ENCODE measurements around the gene PBX4.

The PBX4 gene

GRCh38 chr19:19595171-19595701 is 23.3 kb downstream of the PBX4 start:
- no peak overlapping the region for H3K4me3 ChIP-seq
- H3K9ac ChIP-seq: peak overlapping the region in 3 of 11 experiments; percentile 15 to 25 (median 25); a peak in 3 of 22 replicates
- no peaks in the 10 kb centered on the region for H3K9me3 ChIP-seq (replicated peaks in 1 of 11)
- H3K36me3 ChIP-seq: peaks cover 0 to 14% (median 0%) of the 10 kb centered on the region in 11 experiments; a peak in 3 of 22 replicates
- no peaks in the 10 kb centered on the region for H4K20me1 ChIP-seq
- peaks cover 58 to 74% (median 66%) of the 10 kb centered on the region in 10 experiments for H3K4me1 ChIP-seq
- peak overlapping the region in 9 of 11 experiments; percentile 16 to 64 (median 42); a peak in 15 of 22 replicates for H3K27ac ChIP-seq
- H3K4me2 ChIP-seq: peak overlapping the region; percentile 38 to 64 (median 50)
- 0 out of 22 replicates have a peak, but pooled peaks of 1 of the 11 experiments have one; percentile 13 for TF ChIP-seq Cebpa-rat (IDR thresholded peaks at IDR 0.05)
- H3K27me3 ChIP-seq: no peaks in the 10 kb centered on the region

- peak overlapping the region; percentile 9 to 64 (median 42); a peak in 14 of 22 replicates for H3K4me2 ChIP-seq
- no peaks in the 10 kb centered on the region for H4K20me1 ChIP-seq
- no peak overlapping the region for H3K9ac ChIP-seq
- H3K9me3 ChIP-seq (replicated peaks in 1 of 11): no peaks in the 10 kb centered on the region
- H3K4me3 ChIP-seq: no peak overlapping the region
- no peak for TF ChIP-seq Cebpa-rat (IDR thresholded peaks at IDR 0.05)
- H3K4me1 ChIP-seq: peaks cover 57 to 76% (median 65%) of the 10 kb centered on the region in 10 experiments
- H3K27me3 ChIP-seq: no peaks in the 10 kb centered on the region
- peak overlapping the region in 8 of 11 experiments; percentile 3 to 64 (median 25); a peak in 7 of 22 replicates for H3K27ac ChIP-seq
- H3K36me3 ChIP-seq: peaks cover 0 to 14% (median 0%) of the 10 kb centered on the region in 11 experiments; a peak in 3 of 22 replicates
These were observed 24.1 kb downstream of the PBX4 start for GRCh38 chr19:19594381-19594780.

GRCh38 chr19:19592690-19593089 is 25.8 kb downstream of the PBX4 start:
- no peak overlapping the region for H3K9ac ChIP-seq
- peak overlapping the region in 3 of 11 experiments; percentile 6 to 90 (median 85); a peak in 4 of 22 replicates for H3K27ac ChIP-seq
- H3K4me2 ChIP-seq: no peak overlapping the region
- H3K9me3 ChIP-seq (replicated peaks in 1 of 11): no peaks in the 10 kb centered on the region
- H3K4me3 ChIP-seq: no peak overlapping the region
- peaks cover 0 to 14% (median 0%) of the 10 kb centered on the region in 11 experiments; a peak in 3 of 22 replicates for H3K36me3 ChIP-seq
- H4K20me1 ChIP-seq: no peaks in the 10 kb centered on the region
- peaks cover 40 to 61% (median 48%) of the 10 kb centered on the region in 10 experiments for H3K4me1 ChIP-seq
- no peaks in the 10 kb centered on the region for H3K27me3 ChIP-seq
- TF ChIP-seq Cebpa-rat (IDR thresholded peaks at IDR 0.05): no peak

- peaks cover 26 to 53% (median 34%) of the 10 kb centered on the region in 10 experiments for H3K4me1 ChIP-seq
- no peak overlapping the region for H3K4me3 ChIP-seq
- no peak for TF ChIP-seq Cebpa-rat (IDR thresholded peaks at IDR 0.05)
- no peaks in the 10 kb centered on the region for H4K20me1 ChIP-seq
- peak overlapping the region in 10 of 11 experiments; percentile 6 to 76 (median 46); a peak in 17 of 22 replicates for H3K4me2 ChIP-seq
- H3K36me3 ChIP-seq: peaks cover 0 to 14% (median 0%) of the 10 kb centered on the region in 11 experiments; a peak in 3 of 22 replicates
- H3K9ac ChIP-seq: peak overlapping the region in 4 of 11 experiments; percentile 46 to 76 (median 69); a peak in 7 of 22 replicates
- H3K27ac ChIP-seq: peak overlapping the region; percentile 27 to 90 (median 54); a peak in 14 of 22 replicates
- H3K9me3 ChIP-seq (replicated peaks in 1 of 11): no peaks in the 10 kb centered on the region
- H3K27me3 ChIP-seq: no peaks in the 10 kb centered on the region
These were observed 27.2 kb downstream of the PBX4 start for GRCh38 chr19:19591133-19591825.

GRCh38 chr19:19588546-19588945 is 29.9 kb downstream of the PBX4 start:
- no peaks in the 10 kb centered on the region for H3K9me3 ChIP-seq (replicated peaks in 1 of 11)
- peaks cover 11 to 32% (median 17%) of the 10 kb centered on the region in 10 experiments; a peak in 18 of 20 replicates for H3K4me1 ChIP-seq
- no peak overlapping the region for H3K27ac ChIP-seq
- no peak overlapping the region for H3K9ac ChIP-seq
- peaks cover 0 to 12% (median 0%) of the 10 kb centered on the region in 11 experiments; a peak in 3 of 22 replicates for H3K36me3 ChIP-seq
- no peaks in the 10 kb centered on the region for H3K27me3 ChIP-seq
- no peak overlapping the region for H3K4me3 ChIP-seq
- no peak overlapping the region for H3K4me2 ChIP-seq
- no peak for TF ChIP-seq Cebpa-rat (IDR thresholded peaks at IDR 0.05)
- H4K20me1 ChIP-seq: no peaks in the 10 kb centered on the region

GRCh38 chr19:19587771-19588170 is 30.7 kb downstream of the PBX4 start:
- Histone ChIP-seq H4K20me1 (no peaks in the 10 kb centered on the region), H3K27me3 (no peaks in the 10 kb centered on the region), H3K4me2 (no peak overlapping the region), H3K9ac (no peak overlapping the region), H3K4me3 (no peak overlapping the region), H3K36me3 (peaks cover 0 to 5% (median 0%) of the 10 kb centered on the region in 11 experiments; a peak in 2 of 22 replicates), H3K27ac (no peak overlapping the region), H3K4me1 (peaks cover 11 to 31% (median 17%) of the 10 kb centered on the region in 10 experiments; a peak in 18 of 20 replicates), H3K9me3 (replicated peaks in 1 of 11) (no peaks in the 10 kb centered on the region)
- TF ChIP-seq Cebpa-rat (IDR thresholded peaks at IDR 0.05): no peak

- peaks cover 0 to 10% (median 6%) of the 10 kb centered on the region in 10 experiments; a peak in 12 of 20 replicates for H3K4me1 ChIP-seq
- H3K4me2 ChIP-seq: no peak overlapping the region
- H3K9me3 ChIP-seq (replicated peaks in 1 of 11): no peaks in the 10 kb centered on the region
- no peak for TF ChIP-seq Cebpa-rat (IDR thresholded peaks at IDR 0.05)
- no peaks in the 10 kb centered on the region for H3K36me3 ChIP-seq
- H4K20me1 ChIP-seq: no peaks in the 10 kb centered on the region
- H3K27ac ChIP-seq: no peak overlapping the region
- H3K9ac ChIP-seq: no peak overlapping the region
- H3K4me3 ChIP-seq: no peak overlapping the region
- no peaks in the 10 kb centered on the region for H3K27me3 ChIP-seq
These were observed 34.1 kb downstream of the PBX4 start for GRCh38 chr19:19584356-19584755.

- TF ChIP-seq Cebpa-rat (IDR thresholded peaks at IDR 0.05): no peak
- no peaks in the 10 kb centered on the region for H4K20me1 ChIP-seq
These were observed 36.0 kb downstream of the PBX4 start for GRCh38 chr19:19582471-19582870.

GRCh38 chr19:19581391-19581790 is 37.1 kb downstream of the PBX4 start:
- no peak overlapping the region for H3K9ac ChIP-seq
- no peaks in the 10 kb centered on the region for H3K36me3 ChIP-seq
- no peaks in the 10 kb centered on the region for H3K27me3 ChIP-seq
- H3K4me1 ChIP-seq: peaks cover 0 to 15% (median 6%) of the 10 kb centered on the region in 10 experiments; a peak in 14 of 20 replicates
- no peak overlapping the region for H3K4me3 ChIP-seq
- TF ChIP-seq Cebpa-rat (IDR thresholded peaks at IDR 0.05): no peak
- no peaks in the 10 kb centered on the region for H3K9me3 ChIP-seq (replicated peaks in 1 of 11)
- H4K20me1 ChIP-seq: no peaks in the 10 kb centered on the region
- 0 out of 22 replicates have a peak overlapping the region, but pooled peaks of 1 of the 11 experiments have one; percentile 33 for H3K4me2 ChIP-seq
- H3K27ac ChIP-seq: no peak overlapping the region

More at GRCh38 chr19:19582471-19582870, 36.0 kb downstream of the PBX4 start:
- H3K27me3 ChIP-seq: no peaks in the 10 kb centered on the region
- no peak overlapping the region for H3K9ac ChIP-seq
- H3K9me3 ChIP-seq (replicated peaks in 1 of 11): no peaks in the 10 kb centered on the region
- no peaks in the 10 kb centered on the region for H3K36me3 ChIP-seq
- no peak overlapping the region for H3K4me3 ChIP-seq
- H3K4me1 ChIP-seq: peaks cover 0 to 10% (median 6%) of the 10 kb centered on the region in 10 experiments; a peak in 12 of 20 replicates
- H3K27ac ChIP-seq: no peak overlapping the region; a peak in 1 of 22 replicates
- peak overlapping the region in 3 of 11 experiments; percentile 15 to 33 (median 25); a peak in 3 of 22 replicates for H3K4me2 ChIP-seq
